Measurements from ENCODE around the gene MAN1A2. TPM values are rescaled to one million over a fixed set of nuclear protein-coding genes. Genes with fewer than 3 reads are reported as not detected.
"Not testable (repeated sequence)": the region's sequence is repeated elsewhere in the genome, so short reads cannot be mapped to it uniquely, and the experiment has no call there.

Gene MAN1A2
- total and polyA plus RNA-seq, 2 experiments from 2014 or later = 20.6 to 30.0 TPM

DNA sequence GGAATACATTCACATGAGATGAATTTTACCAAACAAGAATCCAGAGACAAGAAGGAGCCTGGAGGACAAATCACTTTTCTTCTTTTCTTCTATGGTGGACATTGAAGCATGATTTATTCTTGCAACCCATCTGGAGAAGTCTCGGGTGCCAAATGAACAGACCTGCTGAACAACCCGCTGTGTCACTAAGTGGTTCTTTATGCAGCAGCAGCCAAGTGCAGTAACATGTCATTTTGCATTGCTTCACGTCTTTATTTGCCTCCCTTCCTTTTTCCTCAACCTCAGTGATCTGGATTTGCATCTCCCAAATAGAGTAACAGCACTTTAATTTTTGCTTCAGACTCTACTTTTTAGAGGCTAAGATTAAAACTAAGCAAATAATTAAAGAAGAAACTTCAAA lies 188.6 kb downstream of the MAN1A2 start:
- Histone ChIP-seq H3K4me1 (ENCODE audit: low read depth) (no peaks in the 10 kb centered on the region), H3K36me3 (no peaks in the 10 kb centered on the region), H3K27ac (no peak overlapping the region), H3K27me3 (no peaks in the 10 kb centered on the region), H3K4me3 (no peak overlapping the region), H3K9me3 (ENCODE audit: low read depth) (no peaks in the 10 kb centered on the region)
- no peak for DNase-seq (ENCODE audit: low read depth in 1 of 2, low spot score in 1 of 2)
- TF ChIP-seq, protein P1, sequence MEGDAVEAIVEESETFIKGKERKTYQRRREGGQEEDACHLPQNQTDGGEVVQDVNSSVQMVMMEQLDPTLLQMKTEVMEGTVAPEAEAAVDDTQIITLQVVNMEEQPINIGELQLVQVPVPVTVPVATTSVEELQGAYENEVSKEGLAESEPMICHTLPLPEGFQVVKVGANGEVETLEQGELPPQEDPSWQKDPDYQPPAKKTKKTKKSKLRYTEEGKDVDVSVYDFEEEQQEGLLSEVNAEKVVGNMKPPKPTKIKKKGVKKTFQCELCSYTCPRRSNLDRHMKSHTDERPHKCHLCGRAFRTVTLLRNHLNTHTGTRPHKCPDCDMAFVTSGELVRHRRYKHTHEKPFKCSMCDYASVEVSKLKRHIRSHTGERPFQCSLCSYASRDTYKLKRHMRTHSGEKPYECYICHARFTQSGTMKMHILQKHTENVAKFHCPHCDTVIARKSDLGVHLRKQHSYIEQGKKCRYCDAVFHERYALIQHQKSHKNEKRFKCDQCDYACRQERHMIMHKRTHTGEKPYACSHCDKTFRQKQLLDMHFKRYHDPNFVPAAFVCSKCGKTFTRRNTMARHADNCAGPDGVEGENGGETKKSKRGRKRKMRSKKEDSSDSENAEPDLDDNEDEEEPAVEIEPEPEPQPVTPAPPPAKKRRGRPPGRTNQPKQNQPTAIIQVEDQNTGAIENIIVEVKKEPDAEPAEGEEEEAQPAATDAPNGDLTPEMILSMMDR (IDR thresholded peaks at IDR 0.05; ENCODE audit: low read depth, low read length) = no peak

DNA sequence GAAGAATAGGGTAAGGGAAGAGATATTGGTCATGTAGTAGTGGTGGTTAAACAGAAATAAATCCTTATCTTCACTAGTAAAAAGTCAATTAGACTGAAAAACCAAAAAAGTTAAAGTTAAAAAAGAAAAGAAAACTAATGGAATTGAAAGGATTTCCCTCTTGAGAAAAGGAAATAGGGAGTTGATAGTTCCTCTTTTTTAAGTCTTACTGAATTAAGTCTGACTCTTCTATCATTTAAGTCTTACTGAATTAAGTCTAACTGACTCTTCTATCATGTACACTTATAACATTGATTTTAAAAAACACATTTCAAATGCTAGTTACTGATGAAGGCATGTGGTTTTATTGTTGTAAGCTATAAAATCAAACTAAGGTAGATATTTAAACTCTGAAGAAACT lies 189.1 kb downstream of the MAN1A2 start:
- Histone ChIP-seq H3K27ac (no peak overlapping the region), H3K27me3 (no peaks in the 10 kb centered on the region), H3K36me3 (no peaks in the 10 kb centered on the region), H3K4me1 (ENCODE audit: low read depth) (no peaks in the 10 kb centered on the region), H3K9me3 (ENCODE audit: low read depth) (no peaks in the 10 kb centered on the region), H3K4me3 (no peak overlapping the region)
- DNase-seq (ENCODE audit: low read depth in 1 of 2, low spot score in 1 of 2) = no peak
- TF ChIP-seq, protein P1 (IDR thresholded peaks at IDR 0.05; ENCODE audit: low read depth, low read length) = no peak

GRCh38 chr1:117556976-117557375 lies 189.7 kb downstream of the MAN1A2 start:
- Histone ChIP-seq H3K27me3 (no peaks in the 10 kb centered on the region), H3K36me3 (no peaks in the 10 kb centered on the region), H3K4me3 (no peak overlapping the region), H3K4me1 (ENCODE audit: low read depth) (no peaks in the 10 kb centered on the region), H3K9me3 (ENCODE audit: low read depth) (no peaks in the 10 kb centered on the region), H3K27ac (no peak overlapping the region)
- TF ChIP-seq, protein P1 (IDR thresholded peaks at IDR 0.05; ENCODE audit: low read depth, low read length) = no peak
- DNase-seq (ENCODE audit: low read depth in 1 of 2, low spot score in 1 of 2) = no peak

DNA sequence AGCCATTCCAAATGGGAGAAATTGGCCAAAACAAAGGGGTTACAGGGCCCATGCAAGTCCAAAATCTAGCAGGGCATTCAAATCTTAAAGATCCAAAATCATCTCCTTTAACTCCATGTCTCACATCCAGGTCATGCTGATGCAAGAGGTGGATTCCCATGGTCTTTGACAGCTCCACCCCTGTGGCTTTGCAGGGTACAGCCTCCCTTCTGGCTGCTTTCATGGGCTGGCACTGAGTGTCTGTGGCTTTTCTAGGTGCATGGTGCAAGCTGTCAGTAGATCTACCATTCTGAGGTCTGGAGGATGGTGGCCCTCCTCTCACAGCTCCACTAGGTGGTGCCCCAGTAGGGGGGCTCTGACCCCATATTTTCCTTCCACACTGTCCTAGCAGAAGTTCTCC lies 191.2 kb downstream of the MAN1A2 start:
- DNase-seq (ENCODE audit: low read depth in 1 of 2, low spot score in 1 of 2) = not testable (repeated sequence)

DNA sequence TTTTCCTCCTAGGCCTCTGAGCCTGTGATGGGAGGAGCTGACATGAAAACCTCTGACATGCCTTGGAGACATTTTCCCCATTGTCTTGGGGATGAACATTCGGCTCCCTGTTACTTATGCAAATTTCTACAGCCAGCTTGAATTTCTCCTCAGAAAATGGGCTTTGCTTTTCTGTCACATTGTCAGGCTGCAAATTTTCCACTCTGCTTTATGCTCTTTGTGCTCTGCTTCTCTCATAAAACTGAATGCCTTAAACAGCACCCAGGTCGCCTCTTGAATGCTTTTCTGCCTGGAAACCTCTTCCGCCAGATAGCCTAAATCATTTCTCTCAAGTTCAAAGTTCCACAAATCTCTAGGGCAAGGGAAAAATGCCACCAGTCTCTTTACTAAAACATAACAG lies 191.9 kb downstream of the MAN1A2 start:
- H3K27ac ChIP-seq = no peak overlapping the region
- no peaks in the 10 kb centered on the region for H3K36me3 ChIP-seq
- no peaks in the 10 kb centered on the region for H3K9me3 ChIP-seq (ENCODE audit: low read depth)
- H3K4me3 ChIP-seq = no peak overlapping the region
- H3K27me3 ChIP-seq = no peaks in the 10 kb centered on the region
- TF ChIP-seq, protein P1 (IDR thresholded peaks at IDR 0.05; ENCODE audit: low read depth, low read length) = no peak
- no peaks in the 10 kb centered on the region for H3K4me1 ChIP-seq (ENCODE audit: low read depth)
- no peak for DNase-seq (ENCODE audit: low read depth in 1 of 2, low spot score in 1 of 2)

More for the DNA sequence above, 191.2 kb downstream of the MAN1A2 start:
- not testable (repeated sequence) for H3K27ac ChIP-seq; H3K4me3 ChIP-seq; H3K27me3 ChIP-seq; H3K4me1 ChIP-seq (ENCODE audit: low read depth); H3K9me3 ChIP-seq (ENCODE audit: low read depth); H3K36me3 ChIP-seq

DNA sequence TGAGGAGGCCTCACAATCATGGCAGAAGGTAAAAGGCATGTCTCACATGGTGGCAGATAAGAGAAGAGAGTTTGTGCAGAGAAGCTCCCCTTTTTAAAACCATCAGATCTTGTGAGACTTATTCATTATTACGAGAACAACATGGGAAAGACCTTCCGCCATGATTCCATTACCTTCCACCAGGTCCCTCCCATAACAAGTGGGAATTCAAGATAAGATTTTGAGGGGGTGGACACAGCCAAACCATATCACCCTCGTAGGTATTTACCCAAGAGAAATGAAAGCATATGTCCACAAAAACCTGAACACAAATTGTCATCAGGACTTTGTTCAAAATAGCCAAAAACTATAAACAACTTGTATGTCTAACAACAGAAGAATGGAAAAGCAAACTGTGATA lies 192.7 kb downstream of the MAN1A2 start:
- Histone ChIP-seq H3K9me3 (ENCODE audit: low read depth) (no peaks in the 10 kb centered on the region), H3K4me3 (no peak overlapping the region), H3K36me3 (no peaks in the 10 kb centered on the region), H3K27me3 (no peaks in the 10 kb centered on the region), H3K27ac (no peak overlapping the region), H3K4me1 (ENCODE audit: low read depth) (no peaks in the 10 kb centered on the region)
- TF ChIP-seq, protein P1 (IDR thresholded peaks at IDR 0.05; ENCODE audit: low read depth, low read length) = no peak
- DNase-seq (ENCODE audit: low read depth in 1 of 2, low spot score in 1 of 2) = no peak

Measured in cardiac muscle cell (in vitro differentiated cells and primary cell).